C4-2B (cell line): ENCODE results near the gene HS6ST3.

Experiments
- H3K27ac ChIP-seq: fragments of 450-650 bp; 2 replicates; pipeline ENCODE4 v1.5.1; 2017
- ZFX ChIP-seq: fragments of 450-650 bp; IDR thresholded peaks from 2 replicates; pipeline ENCODE4 v1.6.1; 2017
- TF ChIP-seq, protein P1 (sequence below): fragments of 450-650 bp; conservative IDR thresholded peaks from 2 replicates; pipeline ENCODE4 v1.5.1; 2017; ENCODE audit warnings: mild to moderate bottlenecking

Gene HS6ST3

GRCh38 chr13:96650301-96650886 lies 560.5 kb downstream of the HS6ST3 start:
- no peak for TF ChIP-seq ZFX
- TF ChIP-seq, protein P1, sequence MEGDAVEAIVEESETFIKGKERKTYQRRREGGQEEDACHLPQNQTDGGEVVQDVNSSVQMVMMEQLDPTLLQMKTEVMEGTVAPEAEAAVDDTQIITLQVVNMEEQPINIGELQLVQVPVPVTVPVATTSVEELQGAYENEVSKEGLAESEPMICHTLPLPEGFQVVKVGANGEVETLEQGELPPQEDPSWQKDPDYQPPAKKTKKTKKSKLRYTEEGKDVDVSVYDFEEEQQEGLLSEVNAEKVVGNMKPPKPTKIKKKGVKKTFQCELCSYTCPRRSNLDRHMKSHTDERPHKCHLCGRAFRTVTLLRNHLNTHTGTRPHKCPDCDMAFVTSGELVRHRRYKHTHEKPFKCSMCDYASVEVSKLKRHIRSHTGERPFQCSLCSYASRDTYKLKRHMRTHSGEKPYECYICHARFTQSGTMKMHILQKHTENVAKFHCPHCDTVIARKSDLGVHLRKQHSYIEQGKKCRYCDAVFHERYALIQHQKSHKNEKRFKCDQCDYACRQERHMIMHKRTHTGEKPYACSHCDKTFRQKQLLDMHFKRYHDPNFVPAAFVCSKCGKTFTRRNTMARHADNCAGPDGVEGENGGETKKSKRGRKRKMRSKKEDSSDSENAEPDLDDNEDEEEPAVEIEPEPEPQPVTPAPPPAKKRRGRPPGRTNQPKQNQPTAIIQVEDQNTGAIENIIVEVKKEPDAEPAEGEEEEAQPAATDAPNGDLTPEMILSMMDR: no peak
- H3K27ac ChIP-seq: no peak overlapping the region

- no peak for TF ChIP-seq ZFX
- TF ChIP-seq, protein P1: no peak
- no peak overlapping the region for H3K27ac ChIP-seq
Observed at GRCh38 chr13:96651598-96651997, 561.7 kb downstream of the HS6ST3 start.

- no peak overlapping the region for H3K27ac ChIP-seq
- no peak for TF ChIP-seq ZFX
- TF ChIP-seq, protein P1: no peak
Observed at GRCh38 chr13:96652506-96652905, 562.6 kb downstream of the HS6ST3 start.

GRCh38 chr13:96661612-96662011 lies 571.7 kb downstream of the HS6ST3 start:
- H3K27ac ChIP-seq: no peak overlapping the region
- no peak for TF ChIP-seq ZFX
- TF ChIP-seq, protein P1: no peak

DNA sequence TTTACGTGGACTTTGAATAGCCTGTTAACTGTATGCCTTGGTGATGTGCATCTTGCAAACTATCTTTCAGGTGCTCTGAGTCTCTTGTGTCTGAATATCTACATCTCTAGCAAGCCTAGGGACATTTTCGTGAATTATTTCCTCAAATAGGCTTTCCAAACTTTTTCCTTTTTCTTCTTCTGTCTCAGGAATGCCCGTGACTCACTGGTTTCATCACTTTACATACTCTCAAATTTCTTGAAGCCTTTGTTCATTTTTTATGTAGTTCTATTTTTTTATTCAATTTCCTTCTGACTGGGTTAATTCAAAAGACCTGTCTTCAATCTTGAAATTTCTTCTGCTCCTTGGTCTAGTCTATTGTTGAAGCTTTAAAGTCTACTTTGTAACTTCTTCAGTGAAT lies 572.1 kb downstream of the HS6ST3 start:
- TF ChIP-seq, protein P1: no peak
- TF ChIP-seq ZFX: no peak
- H3K27ac ChIP-seq: no peak overlapping the region

GRCh38 chr13:96667294-96668018 lies 577.5 kb downstream of the HS6ST3 start:
- H3K27ac ChIP-seq: no peak overlapping the region
- TF ChIP-seq, protein P1: no peak
- TF ChIP-seq ZFX: no peak

DNA sequence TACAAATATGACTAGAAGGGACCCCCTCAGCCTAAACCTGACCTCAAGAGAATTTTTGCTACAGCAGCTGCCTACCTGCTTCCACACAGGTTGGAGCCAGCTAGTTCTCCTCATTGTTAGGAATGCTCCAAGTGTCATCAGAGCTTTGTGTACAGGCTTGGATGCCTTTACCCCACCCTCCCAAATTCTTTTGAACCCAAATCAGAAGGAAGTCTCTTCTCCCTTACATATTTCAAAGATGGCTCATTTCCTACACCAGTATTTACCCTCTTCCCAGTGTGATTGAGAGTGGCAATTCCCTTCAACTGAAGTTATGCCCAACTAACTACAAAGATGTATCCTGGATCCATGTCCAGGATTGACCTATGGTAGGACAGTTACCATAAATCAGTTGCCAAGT lies 581.2 kb downstream of the HS6ST3 start:
- no peak overlapping the region for H3K27ac ChIP-seq
- TF ChIP-seq, protein P1: no peak
- no peak for TF ChIP-seq ZFX
